Parathyroid adenoma (tissue), 2 donors: Measurements from ENCODE around the gene BIRC3.

Source experiments
- H2AFZ ChIP-seq: fragments of 300-600 bp; sonication (generic); one replicate; pipeline ENCODE4 v1.7.0; 2017; ENCODE audit warnings: antibody characterized with exemption, mild to moderate bottlenecking
- H3K27ac ChIP-seq: fragments of 300-600 bp; sonication (generic); one replicate; pipeline ENCODE4 v1.7.0; 2017
- H3K27me3 ChIP-seq: fragments of 300-600 bp; sonication (generic); one replicate; pipeline ENCODE4 v1.7.0; 2017; ENCODE audit warnings: low read length; ENCODE audit not compliant: control insufficient read depth, insufficient read depth
- H3K36me3 ChIP-seq: fragments of 300-600 bp; sonication (generic); one replicate; pipeline ENCODE4 v1.7.0; 2017; ENCODE audit warnings: low read length; ENCODE audit not compliant: control insufficient read depth, insufficient read depth
- H3K4me1 ChIP-seq: fragments of 300-600 bp; sonication (generic); one replicate; pipeline ENCODE4 v1.7.0; 2017; ENCODE audit warnings: control low read depth
- H3K4me2 ChIP-seq: fragments of 300-600 bp; sonication (generic); one replicate; pipeline ENCODE4 v1.7.0; 2017; ENCODE audit warnings: low read length
- H3K4me3 ChIP-seq: fragments of 300-600 bp; sonication (generic); one replicate; pipeline ENCODE4 v1.7.0; 2017; ENCODE audit warnings: low read depth, low read length
- H3K79me2 ChIP-seq: fragments of 300-600 bp; sonication (generic); one replicate; pipeline ENCODE4 v1.7.0; 2017; ENCODE audit warnings: control low read depth
- H3K9ac ChIP-seq: fragments of 300-600 bp; sonication (generic); one replicate; pipeline ENCODE4 v1.7.0; 2017; ENCODE audit warnings: mild to moderate bottlenecking
- H3K9me3 ChIP-seq: fragments of 300-600 bp; sonication (generic); one replicate; pipeline ENCODE4 v1.7.0; 2017; ENCODE audit warnings: low read length; ENCODE audit not compliant: control insufficient read depth
- CTCF ChIP-seq: fragments of 300-600 bp; sonication (generic); IDR thresholded peaks from one replicate; pipeline ENCODE4 v1.7.0; 2017; ENCODE audit warnings: antibody characterized with exemption, mild to moderate bottlenecking
- donor health status: primary hyperparathyroidism.

Gene BIRC3

DNA sequence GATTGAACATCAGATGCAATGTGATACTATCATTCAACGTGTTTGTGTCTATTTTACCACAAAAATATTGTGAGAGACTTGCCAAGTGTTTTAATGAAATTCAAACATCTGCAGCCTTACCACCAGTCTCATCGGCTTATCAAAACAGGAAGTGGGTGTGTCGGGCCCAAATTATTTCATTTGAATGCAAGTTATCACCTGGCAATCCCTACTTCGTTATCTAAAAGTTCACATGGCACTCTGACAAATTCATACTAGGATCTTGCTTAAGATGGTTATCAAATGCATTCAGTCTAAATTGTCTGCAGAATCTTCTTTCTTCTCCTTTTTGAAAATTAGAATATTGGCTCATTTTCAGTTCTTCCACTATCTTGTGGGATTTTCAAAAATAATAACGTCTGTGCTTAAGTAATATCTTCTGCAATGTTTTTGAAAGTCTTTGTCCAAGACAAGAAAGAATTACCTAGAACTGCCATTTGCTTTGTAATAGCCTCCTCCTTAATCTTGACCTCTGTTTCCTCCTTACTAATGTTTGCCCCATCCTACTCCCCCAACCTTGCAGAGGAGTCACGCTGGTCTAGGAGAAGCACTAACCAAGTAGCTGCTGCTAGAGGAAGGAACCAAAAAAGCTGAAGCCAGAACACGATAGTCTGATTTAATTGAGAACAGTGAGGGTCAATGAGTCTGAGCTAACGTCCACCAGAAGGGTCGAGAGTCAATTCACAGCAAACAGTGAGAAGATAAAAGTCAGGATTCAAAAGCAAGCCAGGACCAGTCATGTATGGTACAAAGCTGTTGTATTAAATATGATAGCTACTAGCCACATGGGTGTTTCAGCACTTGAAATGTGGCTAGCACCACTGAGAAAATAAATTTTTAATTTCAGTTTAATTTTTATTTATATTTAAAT, 10.2 kb upstream of the BIRC3 start:
- TF ChIP-seq CTCF = no peak
- no peak overlapping the region for H3K4me2 ChIP-seq
- H3K27me3 ChIP-seq = no peaks in the 10 kb centered on the region
- H3K4me1 ChIP-seq = no peaks in the 10 kb centered on the region
- H2AFZ ChIP-seq = no peak overlapping the region
- no peaks in the 10 kb centered on the region for H3K79me2 ChIP-seq
- no peak overlapping the region for H3K4me3 ChIP-seq
- H3K27ac ChIP-seq = no peak overlapping the region
- H3K9me3 ChIP-seq = no peaks in the 10 kb centered on the region
- H3K9ac ChIP-seq = no peak overlapping the region
- H3K36me3 ChIP-seq = no peaks in the 10 kb centered on the region

GRCh38 chr11:102307727-102308038, 9.6 kb upstream of the BIRC3 start:
- Histone ChIP-seq H3K36me3 (no peaks in the 10 kb centered on the region), H3K9ac (no peak overlapping the region), H3K79me2 (no peaks in the 10 kb centered on the region), H3K4me2 (no peak overlapping the region), H3K4me3 (no peak overlapping the region), H3K9me3 (no peaks in the 10 kb centered on the region), H3K27ac (no peak overlapping the region), H3K4me1 (no peaks in the 10 kb centered on the region), H3K27me3 (no peaks in the 10 kb centered on the region), H2AFZ (no peak overlapping the region)
- no peak for TF ChIP-seq CTCF

DNA sequence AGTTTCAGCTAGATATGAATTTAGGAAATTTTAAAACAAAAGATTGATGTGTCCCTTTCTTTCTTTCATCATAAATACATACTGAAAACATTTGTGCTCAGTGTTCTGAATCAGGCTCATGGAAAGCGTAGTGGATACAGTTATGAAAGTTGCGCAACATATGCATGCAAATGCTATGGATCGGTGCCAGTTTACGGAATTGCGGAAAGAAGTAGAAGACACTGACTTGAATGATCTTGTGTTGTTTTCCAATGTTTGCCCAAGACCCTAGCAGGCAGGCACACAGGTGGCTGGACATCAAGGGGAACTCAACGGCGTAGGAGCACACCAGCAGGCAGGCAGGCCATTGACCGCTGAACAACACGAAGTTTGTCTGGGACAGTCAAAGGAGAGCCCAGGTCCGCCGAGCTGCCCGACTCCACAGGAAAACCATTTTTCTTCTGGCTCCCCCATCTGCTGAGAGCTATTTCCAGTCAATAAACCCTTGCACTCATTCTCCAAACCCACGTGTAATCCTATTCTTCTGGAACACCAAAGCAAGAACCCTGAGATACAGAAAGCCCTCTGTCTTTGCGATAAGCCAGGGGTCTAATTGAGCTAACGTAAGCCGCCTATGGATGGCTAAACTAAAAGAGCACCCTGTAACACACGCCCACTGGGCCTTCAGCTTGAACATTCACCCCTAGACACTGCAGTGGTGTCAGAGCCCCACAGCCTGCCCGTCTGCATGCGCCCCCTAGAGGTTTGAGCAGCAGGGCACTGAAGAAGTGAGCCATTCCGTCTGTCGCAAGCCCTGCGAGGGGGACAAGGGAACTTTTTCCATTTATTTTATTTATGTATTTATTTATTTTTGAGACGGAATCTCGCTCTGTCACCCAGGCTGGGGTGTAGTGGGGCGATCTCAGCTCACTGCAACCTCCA, 7.4 kb upstream of the BIRC3 start:
- TF ChIP-seq CTCF = no peak
- no peaks in the 10 kb centered on the region for H3K9me3 ChIP-seq
- no peak overlapping the region for H2AFZ ChIP-seq
- H3K27me3 ChIP-seq = no peaks in the 10 kb centered on the region
- H3K4me2 ChIP-seq = no peak overlapping the region
- H3K4me1 ChIP-seq = no peaks in the 10 kb centered on the region
- H3K9ac ChIP-seq = no peak overlapping the region
- no peaks in the 10 kb centered on the region for H3K36me3 ChIP-seq
- no peak overlapping the region for H3K27ac ChIP-seq
- H3K4me3 ChIP-seq = no peak overlapping the region
- no peaks in the 10 kb centered on the region for H3K79me2 ChIP-seq

GRCh38 chr11:102312667-102313066, 4.6 kb upstream of the BIRC3 start:
- no peak for TF ChIP-seq CTCF
- Histone ChIP-seq H2AFZ (no peak overlapping the region), H3K79me2 (no peaks in the 10 kb centered on the region), H3K4me3 (no peak overlapping the region), H3K27me3 (no peaks in the 10 kb centered on the region), H3K9me3 (no peaks in the 10 kb centered on the region), H3K4me2 (peak overlapping the region; percentile 33), H3K9ac (no peak overlapping the region), H3K4me1 (no peaks in the 10 kb centered on the region), H3K27ac (peak overlapping the region; percentile 16), H3K36me3 (no peaks in the 10 kb centered on the region)
